Activated CD8-positive, alpha-beta memory T cell treated with anti-CD3 and anti-CD28 coated beads, Interleukin-2, amount 50 U/mL, for 24 hours (primary cell): ENCODE measurements around the gene PPP1R27.

Experiments
- DNase-seq: peaks from one replicate; pipeline ENCODE4 v3.0.0-alpha.2; 2020; ENCODE audit errors: extremely low read depth

The PPP1R27 gene

DNA sequence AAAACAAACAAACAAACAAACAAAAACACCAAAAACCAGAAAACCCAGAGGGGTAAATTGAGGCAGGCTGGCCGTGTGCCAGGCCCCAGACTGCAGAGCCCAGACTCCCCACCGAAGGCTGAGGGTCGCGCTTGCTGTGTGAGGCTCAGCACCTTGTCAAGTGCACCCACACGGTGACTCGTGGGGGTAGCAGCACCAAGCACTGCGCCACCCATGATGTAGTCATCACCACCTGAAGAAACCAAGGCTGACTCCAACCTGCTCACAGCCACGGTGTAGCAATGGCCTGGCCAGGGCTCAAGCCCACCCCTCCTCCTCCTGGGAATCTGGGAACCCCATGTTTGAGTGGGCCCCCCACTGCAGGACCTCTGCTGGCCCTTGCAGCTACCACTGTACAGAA lies 13.7 kb downstream of the PPP1R27 start:
- no peak for DNase-seq

- no peak for DNase-seq
Measured at GRCh38 chr17:81819708-81820107, 15.1 kb downstream of the PPP1R27 start.

DNA sequence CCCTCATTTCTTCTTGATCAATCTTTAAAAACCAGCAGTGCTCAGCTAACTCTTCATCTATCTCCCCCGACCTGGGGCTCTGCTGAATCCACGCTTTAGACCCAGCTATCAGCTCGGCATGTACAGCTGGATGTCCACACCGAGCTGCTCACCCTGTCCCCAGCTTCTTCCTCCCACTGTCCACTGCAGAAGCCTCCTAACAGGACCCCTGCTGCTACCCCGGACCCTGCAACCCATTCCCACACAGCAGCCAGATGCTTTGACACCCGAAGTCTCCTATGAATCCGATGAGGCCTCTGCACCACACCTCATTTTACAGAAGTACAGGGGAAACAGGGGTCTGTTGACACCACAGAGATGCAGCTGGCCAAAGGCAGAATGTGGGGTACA lies 17.1 kb downstream of the PPP1R27 start:
- no peak for DNase-seq

DNA sequence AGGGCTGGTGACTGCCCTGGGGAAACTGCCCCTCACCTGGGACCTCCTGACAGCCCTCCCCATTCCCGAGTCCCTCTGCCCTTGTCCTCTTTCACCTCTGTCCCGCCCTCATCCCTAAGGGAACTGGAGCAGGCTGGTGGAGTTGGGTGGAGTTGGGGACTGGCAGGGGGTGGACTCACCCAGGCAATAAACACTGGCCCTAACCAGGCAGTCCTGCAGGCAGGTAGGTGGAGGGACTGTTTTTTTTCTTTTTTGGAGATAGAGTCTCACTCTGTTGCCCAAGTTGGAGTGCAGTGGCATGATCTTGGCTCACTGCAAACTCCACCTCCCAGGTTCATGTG lies 19.2 kb downstream of the PPP1R27 start:
- DNase-seq = no peak

DNA sequence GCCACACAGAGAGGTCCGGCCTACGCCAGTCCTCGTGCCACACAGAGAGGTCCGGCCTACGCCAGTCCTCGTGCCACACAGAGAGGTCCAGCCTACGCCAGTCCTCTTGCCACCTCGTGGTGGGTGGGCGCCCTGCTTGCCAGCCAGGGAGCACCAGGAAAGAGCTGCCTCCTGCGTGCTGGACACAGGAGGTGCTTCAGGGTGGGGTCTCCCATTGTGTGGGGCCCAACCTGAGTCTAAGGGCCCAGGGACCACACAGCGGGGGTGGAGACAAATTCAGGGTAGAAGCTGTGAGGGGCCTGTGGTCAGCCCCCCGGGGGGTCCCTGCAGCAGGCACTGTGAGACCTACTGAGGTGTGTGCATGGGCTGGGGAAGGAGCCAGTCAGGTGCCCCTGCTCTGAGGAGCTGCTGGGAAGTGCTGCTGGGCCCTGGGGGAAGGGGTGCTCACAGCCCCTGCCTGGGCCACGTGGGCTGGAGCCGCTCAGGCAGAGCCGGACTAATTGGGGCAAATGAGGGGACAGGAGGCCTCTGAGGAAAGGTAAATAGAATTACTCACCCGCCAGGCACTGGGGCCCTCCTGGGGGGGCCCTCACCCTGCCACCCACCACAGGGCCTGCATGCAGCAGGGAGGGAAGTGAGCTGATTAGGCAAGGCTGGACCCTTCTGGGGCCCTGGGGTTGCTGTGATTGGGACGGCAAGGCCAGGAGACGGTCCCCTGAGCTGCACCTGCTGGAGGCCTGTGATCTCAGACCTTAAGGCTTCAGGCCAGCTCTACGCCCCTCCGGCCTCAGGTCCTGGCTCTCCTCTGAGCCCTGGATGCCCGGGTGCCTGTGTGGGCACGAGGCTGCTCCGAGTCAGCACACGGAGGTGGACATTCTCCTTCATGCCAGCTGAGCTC lies 19.9 kb downstream of the PPP1R27 start:
- no peak for DNase-seq

DNA sequence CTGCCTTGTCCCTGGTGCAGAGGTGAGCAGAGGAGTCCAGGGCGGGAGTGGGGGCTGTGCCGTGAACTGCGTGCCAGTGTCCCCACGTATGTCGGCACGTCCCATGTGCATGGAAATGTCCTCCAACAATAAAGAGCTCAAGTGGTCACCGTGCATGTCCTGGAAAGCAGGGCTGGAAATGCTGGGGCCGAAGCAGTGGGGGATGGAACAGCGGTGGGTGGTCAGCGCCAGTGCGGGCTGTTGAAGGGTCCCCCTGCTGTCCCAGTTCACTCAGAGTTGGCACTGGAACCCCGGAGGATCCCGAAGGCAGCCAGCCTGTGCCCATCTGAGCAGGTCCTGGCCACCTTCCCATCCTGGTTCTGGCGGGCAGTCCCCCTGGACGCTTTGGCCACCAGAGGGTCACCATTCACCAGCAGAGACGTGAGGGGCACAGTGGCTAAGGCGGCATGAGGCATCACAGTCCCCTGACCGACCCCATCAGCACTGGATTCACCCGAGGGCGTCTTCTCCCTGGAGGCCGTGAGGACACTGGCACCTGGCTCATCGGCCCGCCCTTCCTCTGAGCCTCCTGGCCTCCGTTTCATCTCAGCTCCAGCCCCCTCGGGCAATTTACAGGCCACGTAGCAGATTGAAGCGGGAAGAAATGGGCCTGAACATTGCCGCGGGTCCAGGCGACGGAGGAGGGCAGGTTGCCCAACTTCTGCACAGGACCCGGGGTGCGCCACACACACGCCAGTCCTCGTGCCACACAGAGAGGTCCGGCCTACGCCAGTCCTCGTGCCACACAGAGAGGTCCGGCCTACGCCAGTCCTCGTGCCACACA lies 20.8 kb downstream of the PPP1R27 start:
- DNase-seq = no peak

DNA sequence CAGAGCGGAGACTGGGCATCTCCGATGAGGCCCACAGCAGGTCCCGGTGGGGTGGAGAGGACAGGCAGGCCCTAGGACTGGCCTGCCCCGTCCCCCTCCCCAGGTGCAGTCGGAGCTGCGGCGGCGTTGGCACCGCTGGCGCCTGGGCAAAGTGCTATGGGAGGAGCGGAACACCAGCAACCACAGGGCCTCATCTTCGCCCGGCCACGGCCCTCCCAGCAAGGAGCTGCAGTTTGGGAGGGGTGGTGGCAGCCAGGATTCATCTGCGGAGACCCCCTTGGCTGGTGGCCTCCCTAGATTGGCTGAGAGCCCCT lies 21.5 kb downstream of the PPP1R27 start:
- DNase-seq = no peak

DNA sequence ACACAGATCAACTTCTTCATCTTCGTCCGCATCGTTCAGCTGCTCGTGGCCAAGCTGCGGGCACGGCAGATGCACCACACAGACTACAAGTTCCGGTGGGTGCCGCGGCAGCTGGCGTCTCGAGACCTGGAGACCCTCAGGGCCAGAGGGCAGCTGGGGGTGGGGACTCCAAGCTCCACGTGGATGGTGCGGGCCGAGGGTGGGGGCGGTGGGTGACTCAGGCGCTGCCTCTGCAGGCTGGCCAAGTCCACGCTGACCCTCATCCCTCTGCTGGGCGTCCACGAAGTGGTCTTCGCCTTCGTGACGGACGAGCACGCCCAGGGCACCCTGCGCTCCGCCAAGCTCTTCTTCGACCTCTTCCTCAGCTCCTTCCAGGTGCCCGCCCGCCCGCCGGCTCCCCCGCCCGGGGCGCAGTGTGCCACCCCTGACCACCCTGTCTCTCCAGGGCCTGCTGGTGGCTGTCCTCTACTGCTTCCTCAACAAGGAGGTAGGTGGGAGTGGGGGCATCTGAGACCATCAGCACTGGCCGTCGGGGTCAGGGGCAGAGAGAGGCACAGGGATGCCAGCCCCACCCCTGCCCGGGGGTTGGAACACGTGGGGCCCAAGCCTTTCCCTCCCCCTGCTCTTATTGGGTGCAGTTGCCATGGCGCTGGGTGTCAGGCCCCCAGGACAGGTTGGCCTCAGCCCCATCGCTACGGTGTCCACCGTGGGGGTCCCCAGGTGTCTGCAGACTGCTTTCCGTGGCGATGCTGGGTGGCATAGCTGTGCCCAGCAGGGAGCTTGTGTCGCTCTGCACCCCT lies 22.1 kb downstream of the PPP1R27 start:
- DNase-seq = no peak

DNA sequence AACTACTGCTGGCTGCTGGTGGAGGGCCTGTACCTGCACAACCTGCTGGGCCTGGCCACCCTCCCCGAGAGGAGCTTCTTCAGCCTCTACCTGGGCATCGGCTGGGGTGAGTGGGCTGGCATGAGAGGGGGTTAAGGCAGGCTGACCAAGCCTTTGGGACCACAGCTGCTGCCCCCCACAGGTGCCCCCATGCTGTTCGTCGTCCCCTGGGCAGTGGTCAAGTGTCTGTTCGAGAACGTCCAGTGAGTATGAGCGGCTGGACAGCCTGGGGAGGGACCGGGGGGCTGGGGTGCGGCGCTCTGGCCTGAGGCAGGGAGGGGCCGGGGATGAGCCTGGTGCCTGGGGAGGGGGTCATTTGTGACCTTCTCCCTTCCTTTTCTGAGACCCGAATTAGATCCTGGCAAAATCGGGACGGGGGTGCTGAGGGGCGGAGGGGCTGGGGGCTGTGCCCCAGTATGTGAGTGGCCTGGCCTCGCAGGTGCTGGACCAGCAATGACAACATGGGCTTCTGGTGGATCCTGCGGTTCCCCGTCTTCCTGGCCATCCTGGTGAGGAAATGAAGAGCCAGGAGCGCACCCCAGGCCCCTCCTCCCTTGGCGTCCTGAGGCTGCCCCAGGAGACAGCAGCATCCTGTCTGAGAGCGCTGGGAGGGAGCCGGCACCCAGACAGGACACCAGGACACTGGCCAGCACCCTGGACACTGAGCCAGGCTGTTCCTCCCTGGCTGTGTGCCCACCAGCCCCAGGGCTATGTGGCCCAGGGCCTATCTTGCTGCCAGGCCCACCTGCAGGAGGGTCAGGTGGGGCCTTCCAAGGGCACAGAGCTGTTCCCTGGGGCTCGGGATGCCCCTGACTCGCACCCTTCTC lies 22.9 kb downstream of the PPP1R27 start:
- DNase-seq = no peak

DNA sequence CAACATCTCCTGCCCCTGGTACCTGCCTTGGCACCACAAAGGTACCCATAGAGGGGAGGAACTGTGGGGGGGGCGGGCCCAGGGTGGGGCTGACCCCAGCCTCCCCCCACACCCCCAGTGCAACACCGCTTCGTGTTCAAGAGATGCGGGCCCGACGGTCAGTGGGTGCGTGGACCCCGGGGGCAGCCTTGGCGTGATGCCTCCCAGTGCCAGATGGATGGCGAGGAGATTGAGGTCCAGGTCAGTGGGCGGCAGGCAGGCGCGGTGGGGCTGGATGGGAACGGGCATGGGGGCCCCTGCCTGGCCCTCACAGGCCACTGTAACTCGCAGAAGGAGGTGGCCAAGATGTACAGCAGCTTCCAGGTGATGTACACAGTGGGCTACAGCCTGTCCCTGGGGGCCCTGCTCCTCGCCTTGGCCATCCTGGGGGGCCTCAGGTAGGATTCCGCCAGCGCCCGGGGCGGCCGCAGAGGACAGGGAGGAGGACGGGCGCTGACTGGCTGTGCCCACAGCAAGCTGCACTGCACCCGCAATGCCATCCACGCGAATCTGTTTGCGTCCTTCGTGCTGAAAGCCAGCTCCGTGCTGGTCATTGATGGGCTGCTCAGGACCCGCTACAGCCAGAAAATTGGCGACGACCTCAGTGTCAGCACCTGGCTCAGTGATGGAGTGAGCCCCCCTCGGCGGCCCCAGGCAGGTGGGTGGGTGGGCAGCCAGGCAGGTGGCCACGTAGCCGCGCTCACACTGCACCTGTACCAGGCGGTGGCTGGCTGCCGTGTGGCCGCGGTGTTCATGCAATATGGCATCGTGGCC lies 23.8 kb downstream of the PPP1R27 start:
- DNase-seq = no peak

DNA sequence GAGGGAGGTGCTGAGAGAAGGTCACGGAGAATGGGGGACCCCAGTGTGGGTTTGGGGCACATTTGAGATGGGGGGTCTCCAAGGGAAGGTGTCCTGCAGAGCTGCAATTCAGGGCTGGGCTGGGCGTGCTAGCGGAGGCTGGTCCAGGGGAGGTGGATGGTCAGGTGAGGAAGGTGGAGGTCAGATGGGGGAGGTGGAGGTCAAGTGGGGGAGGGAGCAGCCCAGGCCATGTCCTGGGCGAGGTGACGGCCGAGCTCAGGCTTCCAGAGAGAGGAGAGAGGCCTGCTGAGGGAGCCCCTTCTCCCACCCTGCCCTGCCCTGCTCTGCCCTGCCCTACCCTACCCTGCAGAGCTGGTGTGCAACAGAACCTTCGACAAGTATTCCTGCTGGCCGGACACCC lies 24.4 kb downstream of the PPP1R27 start:
- no peak for DNase-seq

DNA sequence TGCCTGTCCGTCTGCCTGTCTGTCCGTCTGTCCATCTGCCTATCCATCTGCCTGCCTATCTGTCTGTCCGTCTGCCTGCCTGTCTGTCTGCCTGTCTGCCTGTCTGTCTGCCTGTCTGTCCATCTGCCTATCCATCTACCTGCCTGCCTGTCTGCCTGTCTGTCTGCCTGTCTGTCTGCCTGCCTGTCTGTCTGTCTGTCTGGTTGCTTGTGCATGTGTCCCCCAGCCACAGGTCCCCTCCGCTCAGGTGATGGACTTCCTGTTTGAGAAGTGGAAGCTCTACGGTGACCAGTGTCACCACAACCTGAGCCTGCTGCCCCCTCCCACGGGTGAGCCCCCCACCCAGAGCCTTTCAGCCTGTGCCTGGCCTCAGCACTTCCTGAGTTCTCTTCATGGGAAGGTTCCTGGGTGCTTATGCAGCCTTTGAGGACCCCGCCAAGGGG lies 25.3 kb downstream of the PPP1R27 start:
- no peak for DNase-seq

DNA sequence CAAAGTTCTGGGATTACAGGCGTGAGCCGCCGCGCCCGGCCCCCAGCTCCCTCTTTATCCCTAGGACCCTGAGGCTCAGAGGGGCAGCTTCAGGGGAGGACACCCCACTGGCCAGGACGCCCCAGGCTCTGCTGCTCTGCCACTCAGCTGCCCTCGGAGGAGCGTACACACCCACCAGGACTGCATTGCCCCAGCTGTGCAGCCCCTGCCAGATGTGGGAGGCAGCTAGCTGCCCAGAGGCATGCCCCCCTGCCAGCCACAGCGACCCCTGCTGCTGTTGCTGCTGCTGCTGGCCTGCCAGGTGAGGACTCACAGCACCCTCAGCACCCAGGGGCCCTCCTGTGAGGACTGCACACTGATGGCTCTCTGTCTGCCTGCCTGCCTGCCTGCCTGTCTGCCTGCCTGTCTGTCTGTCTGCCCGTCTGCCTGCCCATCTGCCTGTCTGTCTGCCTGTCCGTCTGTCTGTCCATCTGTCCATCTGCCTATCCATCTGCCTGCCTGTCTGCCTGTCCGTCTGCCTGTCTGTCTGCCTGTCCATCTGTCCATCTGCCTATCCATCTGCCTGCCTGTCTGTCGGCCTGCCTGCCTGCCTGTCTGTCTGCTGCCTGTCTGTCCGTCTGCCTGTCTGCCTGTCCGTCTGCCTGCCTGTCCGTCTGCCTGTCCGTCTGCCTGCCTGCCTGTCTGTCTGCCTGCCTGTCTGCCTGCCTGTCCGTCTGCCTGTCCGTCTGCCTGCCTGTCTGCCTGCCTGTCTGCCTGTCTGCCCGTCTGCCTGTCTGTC lies 25.9 kb downstream of the PPP1R27 start:
- DNase-seq = no peak

- no peak for DNase-seq
Measured at GRCh38 chr17:81807839-81808238, 27.0 kb downstream of the PPP1R27 start.

DNA sequence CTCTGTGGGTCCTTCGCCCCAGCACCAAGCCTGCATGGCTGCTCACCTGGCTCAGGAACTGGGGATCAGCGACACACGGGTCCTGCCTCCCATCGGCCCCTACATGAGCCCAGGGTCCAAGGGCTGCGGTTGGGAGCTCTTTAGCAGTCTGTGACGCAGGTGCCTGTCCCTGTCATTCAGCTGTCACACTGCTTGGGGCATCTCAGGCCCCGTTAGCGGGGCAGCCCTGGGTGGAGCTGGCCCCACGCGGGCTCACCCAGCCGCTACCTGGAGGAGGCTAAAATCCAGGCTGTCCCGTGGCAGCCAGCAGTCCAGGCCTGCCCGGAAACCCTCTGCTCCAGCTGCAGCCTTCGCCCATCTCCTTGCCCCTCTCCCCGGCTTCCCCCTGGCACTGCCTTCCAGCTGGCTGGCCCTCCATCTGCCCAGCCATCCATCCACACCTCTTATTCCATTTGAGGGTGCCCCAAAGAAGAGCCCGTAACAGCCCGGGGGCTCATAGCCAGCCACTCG lies 27.6 kb downstream of the PPP1R27 start:
- DNase-seq = no peak

DNA sequence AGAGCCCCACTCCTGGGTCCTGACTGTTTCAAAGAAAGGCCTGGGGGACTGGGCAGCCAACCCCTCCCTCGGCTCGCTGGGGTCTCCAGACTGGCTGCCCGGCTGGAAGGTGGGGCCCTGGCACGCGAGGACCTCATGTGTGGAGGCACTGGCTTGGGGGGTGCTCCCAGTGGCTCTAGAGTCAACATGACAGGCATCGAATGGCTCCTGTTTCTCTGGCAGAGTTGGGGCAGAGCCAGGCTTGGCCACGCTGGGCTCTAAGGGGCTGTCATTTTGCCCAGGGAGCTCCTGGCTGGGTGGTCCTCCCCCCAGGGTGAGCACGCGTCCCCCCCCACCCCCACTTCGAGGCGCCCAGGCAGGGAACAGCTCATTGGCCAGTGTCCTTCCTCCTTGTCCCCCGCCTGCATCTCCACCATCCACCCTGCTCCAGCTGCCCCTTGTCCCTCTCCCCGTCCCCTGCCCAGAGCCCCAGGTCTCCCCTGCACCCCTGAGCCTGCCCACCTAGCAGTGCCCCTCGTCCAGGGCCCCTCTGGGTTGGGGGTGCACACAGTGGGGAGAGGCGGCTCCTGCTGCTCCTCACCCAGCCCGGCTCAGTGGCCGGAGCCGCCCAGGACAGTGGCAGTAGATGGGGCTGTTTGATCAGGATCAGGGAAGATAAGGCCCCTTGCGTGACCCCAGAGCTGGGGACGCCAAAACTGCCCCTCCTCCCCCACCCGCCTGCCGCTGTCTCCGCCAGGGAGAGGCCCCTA lies 28.2 kb downstream of the PPP1R27 start:
- DNase-seq = no peak

DNA sequence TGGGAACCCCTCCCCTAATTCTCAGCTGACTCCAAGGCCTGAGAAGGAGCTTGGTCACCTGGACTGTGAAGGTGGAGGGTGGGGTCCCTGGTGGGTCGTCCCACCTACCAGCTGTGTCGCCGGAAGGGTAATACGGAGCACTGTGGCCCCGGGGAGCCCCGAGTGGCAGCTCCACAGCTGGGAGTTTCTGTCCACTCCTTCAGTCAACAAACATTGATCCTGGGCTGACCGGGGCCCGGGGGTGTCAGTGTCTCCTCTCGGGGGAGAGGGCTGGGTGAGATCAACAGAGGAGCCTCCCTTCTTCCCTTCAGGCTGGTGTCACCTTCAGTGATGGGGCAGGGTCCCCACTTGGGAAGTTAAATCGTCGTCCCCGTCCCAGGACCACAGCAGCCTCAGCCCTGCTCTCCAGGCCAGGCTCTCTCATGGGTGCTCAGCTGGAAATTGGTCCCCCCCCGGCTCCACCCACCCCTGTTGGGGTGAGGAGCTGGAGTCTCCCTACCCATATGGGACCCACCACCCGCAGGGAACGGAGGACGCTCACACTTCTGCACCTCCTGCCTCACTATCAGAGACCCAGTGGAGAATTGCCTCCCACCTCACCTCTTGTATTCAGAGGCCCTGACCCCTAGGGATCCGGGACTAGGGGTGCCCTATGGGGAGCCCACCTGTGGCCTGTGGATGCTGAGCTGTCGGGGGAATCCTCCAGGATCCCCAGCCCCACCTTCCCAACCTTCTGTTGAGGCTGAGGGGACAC lies 29.0 kb downstream of the PPP1R27 start:
- DNase-seq = no peak
